GM12873 (cell line): ENCODE data around the gene CHD2.
A peak's percentile ranks its signal among the peaks of the same experiment; 100 is the strongest.

Experiments
- CTCF ChIP-seq: IDR thresholded peaks from 2 replicates; pipeline ENCODE4 v1.5.1; 2012; ENCODE audit warnings: low read depth, mild to moderate bottlenecking, moderate library complexity, low read length, control low read depth; ENCODE audit not compliant: insufficient read depth; ENCODE audit errors: missing control alignments

Gene CHD2

GRCh38 chr15:92899601-92899947, 550 bp upstream of the CHD2 start:
- TF ChIP-seq CTCF: peak; percentile 38

GRCh38 chr15:92900731-92901071, 577 bp downstream of the CHD2 start:
- no peak for TF ChIP-seq CTCF

GRCh38 chr15:92901072-92901761, 1.1 kb downstream of the CHD2 start:
- TF ChIP-seq CTCF: no peak

- no peak for TF ChIP-seq CTCF
These were observed 1.9 kb downstream of the CHD2 start for GRCh38 chr15:92901995-92902394.

DNA sequence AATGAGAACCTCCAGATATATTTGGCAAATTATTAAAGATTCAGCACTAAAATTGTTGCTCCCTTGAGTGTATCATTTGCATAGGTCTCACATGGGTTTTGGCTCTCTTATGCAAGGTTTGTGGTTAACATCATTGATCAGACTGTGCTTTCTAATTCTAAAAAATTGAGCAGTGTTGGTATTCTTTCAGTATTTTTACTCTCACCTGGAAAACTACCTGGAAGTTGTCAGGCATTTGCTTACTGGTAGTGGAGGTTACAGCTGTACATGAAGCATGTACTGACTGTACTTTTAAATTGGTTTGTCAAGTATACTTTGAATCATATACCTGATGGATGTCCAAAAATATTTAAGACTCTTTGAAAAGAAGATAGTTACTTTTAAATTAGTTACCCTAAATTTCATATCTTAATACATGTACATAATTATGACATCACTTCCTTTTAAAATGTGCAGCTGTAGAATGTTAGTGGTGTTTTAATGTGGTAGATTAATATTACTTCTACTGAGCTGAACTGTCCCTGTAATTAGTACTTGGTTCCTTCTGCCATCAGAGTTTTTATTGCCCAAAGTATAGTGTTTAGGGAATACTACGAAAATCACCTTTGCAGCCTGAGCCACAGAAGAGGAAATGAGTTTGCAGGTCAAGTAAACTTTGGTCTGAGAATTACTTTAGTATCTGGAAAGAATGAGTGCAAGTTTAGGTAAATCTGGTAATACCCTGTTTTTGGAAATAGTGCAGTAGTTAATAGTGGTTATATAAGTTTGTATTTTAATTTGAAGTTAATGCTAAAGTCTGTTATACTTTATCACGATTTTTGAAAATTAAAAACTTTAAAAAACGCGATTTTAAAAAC, 2.8 kb downstream of the CHD2 start:
- no peak for TF ChIP-seq CTCF

- TF ChIP-seq CTCF: no peak
These were observed 3.5 kb downstream of the CHD2 start for GRCh38 chr15:92903631-92903965.

DNA sequence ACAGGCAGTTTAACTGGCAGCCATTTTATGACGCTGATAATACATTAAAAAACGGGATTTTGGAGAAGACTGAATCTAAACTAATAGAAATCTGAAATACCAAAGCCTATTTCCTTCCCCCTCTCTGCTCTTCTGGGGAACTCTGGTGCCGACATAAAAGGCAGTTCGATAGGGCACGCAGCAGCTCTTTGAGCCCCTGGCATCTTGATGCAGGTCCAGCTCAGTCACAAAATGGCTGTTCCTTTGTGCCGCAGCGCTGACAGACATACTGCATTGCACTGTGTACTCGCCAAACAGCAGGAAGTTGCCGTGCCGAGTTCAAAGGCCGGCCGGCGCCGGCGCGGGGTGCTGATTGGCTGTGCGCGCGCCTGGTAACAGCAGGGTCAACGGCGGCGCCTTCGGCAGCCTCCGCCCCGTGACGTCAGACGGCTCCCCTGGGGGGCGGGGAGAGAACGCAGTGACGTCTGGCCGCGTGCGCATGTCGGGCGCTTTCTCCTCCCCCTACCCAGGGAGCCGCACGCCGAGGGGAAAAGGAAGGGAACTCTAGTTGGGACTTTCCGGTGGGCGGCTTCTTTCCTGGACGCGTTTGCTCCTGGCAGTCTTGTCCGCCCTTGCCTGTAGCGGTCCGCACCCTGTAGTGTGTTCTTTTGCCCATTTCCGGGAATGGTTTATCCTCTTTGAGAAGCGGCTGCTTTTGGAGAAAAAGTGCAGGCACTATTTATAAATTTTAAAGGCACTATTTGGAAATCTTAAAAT, 4.0 kb downstream of the CHD2 start:
- TF ChIP-seq CTCF: no peak
